GM21825 (cell line): ENCODE measurements around the gene NPFF.
A peak's percentile ranks its signal among the peaks of the same experiment; 100 is the strongest.

Source experiments
- ATAC-seq: cut with Tn5 transposase; IDR thresholded peaks from one replicate; pipeline ENCODE4 v1.9.1; 2021; ENCODE audit warnings: mild to moderate bottlenecking, moderate library complexity; ENCODE audit not compliant: unreplicated experiment

The NPFF gene

DNA sequence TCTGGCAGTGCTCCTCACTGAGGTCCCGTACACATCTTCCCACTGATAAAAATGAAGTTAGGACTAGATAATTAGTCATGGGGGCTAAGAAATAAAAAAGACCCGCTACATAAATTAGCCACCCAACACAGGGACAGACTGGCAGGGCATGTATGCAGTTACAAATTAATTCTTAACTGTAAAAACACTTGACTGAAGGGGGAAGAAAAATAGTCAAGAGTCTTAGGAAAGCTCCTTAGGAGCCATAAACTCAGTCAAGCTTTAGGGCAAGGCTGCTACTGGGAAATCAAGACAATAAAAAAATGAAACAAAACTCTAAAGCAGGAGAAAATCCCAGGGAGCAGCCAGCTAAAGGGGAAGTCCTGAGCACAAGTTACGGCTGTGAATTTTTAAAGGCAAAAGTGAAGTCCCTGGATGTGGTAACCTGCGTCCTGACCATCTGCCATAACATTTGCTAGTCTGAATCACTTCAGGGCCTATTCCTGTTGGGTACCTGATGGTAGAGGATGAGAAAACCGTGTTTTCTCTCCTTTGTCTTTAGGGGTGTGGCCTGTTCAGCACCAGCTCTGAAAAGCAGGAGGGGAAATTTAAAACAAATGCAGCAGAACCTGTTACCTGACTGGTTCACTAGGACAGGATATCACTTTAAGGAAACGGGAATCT, 7.5 kb upstream of the NPFF start:
- ATAC-seq: no peak

DNA sequence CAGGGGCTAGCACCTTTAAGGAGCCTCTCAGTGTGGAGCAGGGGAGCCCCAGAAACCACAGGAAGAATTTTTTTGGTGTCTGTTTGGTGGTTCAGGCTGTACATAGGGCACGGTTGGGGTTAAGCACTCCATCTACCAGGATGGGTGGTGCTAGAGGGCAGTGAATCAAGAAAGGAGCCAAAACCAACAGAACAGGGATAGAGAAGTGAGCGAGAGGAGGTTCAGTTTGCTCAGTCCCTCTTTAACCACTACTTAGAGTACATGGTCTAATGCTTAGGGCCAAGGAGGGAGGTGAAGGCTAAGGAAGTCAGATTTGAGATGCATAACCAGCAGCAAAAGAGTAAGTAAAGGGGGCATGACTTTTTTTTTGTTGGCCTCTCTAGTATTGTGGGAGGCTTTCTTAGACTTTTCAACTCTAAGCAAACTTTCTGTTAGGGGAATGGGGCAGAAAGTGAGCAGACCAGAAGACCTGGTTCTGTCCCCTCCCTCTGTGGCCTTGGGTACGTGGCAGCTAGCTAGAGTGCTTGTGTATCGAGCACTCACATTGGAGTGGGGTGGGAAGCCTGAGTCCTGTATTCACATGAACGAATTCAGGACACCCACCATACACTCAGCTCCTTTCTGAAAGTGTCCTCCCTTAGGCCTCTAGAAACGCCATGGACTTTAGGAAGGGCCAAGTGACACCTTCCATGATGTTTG, 6.6 kb upstream of the NPFF start:
- no peak for ATAC-seq

DNA sequence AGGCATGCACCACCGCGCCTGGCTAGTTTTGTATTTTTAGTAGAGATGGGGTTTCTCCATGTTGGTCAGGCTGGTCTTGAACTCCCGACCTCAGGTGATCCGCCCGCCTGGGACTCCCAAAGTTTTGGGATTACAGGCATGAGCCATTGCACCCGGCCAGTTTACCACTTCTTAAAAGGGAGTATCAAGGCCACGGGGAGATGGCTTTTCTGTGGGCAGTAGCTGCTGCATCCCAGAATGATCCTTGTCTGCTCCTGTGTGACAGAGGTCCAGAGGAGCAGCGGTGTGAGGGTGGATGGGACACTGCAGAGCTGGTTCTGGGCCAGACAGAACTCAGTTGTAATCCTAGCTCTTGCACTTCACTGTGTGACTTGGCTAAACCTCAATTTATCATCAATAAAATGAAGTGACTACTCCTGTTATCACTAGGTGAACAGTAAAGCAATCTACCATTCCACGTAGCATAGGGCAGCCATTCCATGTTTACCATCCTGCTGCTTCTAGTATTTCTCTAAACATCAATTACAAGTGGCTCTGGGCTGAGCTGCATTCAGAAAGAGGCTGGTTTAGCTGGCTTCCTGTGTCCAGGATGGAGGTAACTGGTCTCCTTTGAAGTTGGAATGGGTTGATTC, 3.0 kb upstream of the NPFF start:
- no peak for ATAC-seq

DNA sequence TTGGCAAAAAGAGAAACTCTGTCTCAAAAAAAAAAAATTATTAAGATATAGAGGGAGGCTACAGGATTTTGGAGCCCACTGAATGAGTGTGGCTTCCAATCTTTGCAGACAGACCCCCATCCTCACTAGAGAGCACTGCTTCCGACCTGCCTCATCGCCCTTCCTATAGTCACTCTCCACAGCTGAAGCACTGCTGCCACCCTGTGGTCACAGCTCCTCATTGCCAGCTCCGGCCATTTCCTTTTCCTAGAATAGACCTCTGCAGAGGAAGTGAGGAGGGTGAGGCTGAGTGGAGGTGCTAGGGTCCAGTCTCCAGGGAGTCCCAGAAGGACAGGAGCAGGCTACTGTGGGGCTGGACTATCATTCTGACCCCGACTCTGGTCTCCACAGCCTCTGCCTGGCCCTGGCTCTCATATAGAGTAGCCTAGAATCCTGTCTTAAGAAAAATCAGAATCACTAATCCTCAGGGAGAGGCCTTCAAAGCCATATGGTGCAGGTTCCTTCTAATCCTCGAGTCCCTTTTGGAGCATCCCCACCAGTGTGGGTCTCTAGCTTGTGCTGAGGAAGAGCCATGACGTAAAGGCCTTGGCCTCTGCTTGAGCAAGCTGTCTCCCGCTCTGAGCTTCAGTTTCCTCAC, 1.4 kb upstream of the NPFF start:
- ATAC-seq: peak; percentile 91

DNA sequence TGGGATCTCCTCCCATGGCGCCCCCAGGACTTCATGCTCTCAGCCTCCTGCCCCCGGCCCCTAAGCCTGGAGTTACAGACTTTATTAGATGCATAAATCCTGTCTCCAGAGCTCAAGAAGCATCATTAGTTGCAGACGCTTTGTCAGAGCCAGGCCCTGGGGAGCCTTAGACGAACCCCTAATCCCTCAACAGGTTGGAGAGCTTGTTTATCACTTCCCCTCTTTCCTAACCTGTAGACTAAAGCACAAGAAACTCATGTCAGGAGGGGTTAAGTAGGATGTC, 260 bp upstream of the NPFF start:
- ATAC-seq: no peak

DNA sequence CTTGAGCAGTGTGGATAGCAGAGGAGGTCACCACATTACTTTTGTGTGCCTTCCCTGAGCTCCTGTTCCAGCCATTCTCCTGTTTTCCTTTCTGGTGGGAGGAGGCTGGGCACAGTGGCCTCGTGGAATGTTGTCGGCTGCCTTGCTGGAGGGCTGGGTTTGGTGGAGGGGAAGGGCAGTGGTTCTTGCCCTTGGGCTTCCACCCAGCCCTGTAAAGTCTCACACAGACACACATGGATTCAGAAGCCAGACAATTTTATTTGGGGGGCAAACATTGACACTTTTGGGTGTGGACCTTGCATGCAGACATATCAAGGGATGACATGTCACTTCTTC, 866 bp downstream of the NPFF start:
- no peak for ATAC-seq

DNA sequence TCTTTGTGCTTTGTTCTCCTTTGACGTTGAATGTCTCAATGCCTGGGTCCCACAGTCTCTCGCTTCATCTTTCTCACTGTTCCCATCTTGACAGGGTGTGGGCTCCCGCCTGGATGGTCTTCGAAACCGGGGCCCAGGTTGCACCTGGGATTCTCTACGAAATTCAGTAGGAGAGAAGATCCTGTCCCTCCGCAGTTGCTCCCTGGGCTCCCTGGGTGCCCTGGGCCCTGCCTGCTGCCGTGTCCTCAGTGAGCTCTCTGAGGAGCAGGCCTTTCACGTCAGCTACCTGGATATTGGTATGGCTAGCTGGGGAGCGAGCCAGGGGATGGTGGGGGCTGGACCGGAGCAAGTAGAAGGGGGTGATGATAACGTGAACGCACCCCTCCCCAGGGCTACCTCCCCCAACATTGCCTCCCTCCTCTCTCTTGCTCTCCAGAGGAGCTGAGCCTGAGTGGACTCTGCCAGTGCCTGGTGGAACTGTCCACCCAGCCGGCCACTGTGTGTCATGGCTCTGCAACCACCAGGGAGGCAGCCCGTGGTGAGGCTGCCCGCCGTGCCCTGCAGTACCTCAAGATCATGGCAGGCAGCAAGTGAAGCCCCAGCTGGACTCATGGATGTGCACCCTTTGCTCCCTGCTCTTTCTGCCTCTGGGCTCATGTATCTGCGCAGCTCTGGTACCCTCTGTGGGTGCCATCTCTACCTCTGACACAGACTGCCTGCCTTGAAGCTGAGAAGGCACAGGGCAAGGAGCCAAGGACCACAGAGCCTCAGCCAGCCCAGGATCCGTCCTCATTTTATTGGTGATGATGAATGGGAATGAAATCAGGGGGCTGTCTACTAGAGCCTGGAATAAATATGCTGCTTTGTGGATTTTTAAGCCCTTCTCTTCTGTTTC, 1.5 kb downstream of the NPFF start:
- ATAC-seq: no peak

DNA sequence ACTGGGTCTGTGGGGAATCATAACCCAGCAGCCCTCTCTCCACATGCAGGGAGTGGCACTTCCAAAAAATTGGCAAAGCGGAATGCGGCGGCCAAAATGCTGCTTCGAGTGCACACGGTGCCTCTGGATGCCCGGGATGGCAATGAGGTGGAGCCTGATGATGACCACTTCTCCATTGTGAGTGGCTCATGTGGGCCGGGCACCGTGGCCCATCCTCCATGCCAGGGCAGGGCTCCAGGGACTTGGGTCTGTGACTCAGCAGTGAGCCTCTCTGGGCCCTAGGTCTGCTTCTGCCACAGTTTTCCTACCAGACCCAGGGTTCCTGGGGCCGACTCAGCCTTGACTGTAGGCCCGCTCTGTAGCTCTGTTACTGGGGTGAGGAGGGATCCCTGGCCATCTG, 2.2 kb downstream of the NPFF start:
- ATAC-seq: no peak

DNA sequence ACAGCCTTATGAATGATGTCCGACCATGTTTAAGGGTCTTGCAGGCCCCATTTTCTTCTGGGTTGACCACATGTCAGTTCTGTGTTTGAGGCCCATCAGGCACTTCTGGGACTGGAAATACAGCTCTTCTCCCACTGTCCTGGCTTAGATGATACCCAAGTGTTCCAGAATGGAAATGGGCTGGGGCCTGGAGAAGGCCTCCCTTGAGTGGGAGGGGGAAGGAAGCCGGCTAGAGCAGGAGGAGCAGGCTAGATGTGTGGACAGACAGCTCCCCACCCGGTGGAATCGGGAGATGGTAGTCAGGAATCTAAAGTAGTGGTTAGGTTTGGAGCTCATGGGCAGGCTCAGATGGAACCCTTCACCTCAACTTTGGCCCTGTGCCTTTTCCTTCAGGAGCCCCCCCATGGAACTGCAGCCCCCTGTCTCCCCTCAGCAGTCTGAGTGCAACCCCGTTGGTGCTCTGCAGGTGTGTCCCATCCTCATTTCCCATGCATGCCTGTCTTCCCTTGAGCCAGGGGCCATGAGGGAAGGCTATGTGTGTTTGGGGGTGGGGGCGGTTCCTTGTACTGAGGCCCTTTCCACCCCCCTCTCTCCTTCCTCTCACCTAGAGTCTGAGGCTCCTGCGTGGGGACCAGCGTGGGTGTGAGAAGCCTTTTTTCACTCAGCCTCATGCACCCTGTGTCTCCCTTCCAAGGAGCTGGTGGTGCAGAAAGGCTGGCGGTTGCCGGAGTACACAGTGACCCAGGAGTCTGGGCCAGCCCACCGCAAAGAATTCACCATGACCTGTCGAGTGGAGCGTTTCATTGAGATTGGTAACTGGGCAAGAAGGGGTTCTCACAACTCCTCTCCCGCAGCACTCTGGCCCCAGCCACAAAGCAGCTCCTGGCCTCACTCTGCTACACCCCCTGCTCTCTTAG, 3.0 kb downstream of the NPFF start:
- ATAC-seq: no peak

DNA sequence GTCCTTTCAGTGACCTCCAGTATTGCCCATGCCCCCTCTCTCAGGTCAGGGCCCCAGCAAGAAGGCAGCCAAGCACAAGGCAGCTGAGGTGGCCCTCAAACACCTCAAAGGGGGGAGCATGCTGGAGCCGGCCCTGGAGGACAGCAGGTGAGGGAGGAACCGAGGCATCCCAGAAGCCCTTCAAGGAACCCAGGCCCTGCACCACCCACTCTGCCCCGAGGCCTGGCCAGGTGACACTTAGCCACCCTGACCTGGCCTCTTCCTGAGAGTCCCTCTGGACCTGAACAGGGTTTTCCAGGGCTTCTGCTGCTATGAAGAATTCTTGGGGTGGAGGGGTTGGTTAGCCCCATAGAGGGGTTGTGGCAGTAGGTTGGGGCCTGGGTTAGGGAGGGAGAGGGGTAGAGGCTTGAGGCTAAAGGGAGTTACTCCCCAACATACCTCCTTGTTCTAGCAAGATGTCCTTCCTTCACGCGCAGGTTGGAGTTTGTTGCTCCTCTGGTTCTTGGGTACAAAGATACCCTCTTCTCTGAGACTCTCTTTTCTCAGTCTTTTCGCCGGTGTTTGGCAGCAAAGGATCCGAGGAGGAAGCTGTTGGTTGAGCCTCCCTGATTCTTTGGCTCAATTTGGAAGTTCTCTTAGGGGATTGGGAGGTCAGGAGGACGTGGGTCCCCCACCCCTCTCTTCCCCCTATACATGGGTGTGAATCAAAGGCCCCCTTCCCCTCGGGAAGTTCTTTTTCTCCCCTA, 4.1 kb downstream of the NPFF start:
- ATAC-seq: no peak

DNA sequence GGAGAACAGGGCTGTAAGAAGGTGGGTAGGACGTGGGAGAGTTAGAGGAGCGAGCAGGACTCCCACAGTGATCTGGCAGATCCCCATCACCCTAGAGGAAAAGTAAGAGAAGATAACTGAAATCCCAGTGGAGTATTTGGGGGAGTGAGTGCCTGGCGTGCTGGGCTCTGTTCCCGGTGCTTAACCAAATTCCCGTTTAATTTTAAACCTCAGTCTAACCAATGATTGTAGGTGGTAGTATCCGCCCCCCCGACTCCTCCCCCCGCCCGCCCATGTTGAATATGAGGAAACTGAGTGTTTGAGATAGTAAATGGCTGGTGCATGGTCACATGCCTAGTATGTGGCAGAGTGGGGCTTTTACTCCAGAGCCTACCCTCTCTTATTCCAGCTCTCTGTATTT, 5.0 kb downstream of the NPFF start:
- ATAC-seq: no peak

DNA sequence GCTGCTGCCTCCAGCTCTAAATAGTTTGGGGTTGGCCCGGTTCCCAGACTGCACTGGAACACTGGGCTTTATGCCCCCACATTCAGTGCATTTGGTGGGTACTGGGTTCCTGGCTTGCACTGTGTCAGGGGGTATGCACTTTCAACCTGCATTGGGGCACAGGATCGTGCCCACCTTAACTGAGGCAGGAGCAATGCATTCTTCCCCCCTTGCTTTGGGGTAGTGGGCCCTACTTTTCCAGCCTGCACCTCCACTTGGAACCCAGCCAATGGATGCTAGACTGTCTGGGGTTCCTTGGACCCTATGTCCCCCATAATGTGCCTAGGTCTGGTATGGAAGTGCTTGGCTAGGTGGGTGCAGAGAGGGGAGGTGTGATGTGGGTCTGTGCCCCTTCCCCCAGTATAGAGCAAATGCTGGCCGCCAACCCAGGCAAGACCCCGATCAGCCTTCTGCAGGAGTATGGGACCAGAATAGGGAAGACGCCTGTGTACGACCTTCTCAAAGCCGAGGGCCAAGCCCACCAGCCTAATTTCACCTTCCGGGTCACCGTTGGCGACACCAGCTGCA, 5.6 kb downstream of the NPFF start:
- no peak for ATAC-seq

DNA sequence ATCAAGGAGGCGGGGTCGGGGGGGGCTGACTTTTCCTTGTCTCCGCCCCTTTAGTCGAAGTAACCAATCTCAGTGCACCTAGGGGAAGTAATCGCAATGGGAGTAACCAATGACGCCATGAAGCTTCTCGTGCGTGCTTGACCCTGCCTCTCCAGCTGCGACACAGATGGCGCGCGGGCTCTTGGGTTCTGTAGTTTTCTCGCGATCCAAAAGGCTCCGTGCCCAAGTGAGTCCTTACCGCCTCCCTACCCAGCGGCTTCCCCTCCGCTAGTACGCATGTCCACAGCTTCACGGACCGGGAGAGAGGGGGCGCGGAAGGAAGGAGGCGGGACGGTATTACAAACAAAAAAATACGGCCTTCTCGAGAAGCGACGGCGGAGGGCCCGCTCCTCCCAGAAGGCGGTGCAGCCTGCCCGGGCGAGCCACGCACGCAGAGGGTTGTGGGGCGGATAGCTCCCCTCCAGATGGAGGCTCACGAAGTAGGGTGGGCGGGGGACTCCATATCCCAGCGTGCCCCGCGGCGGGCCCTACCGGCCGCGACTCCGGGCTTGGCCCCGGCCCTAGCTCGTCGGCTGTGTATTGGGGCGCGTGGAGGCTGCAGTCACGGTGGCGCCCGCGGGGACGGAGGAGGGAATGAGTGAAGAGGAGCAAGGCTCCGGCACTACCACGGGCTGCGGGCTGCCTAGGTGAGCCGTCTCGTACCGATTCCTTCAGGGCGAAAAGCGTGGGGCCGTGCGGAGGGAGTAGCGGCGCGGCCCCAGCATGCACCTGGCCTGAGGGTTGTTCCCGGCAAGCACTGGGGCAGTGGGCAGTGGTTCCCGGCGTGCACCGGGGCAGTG, 6.3 kb downstream of the NPFF start, which contains the start of gene TARBP2:
Gene TARBP2, plus strand, starts transcription at position 508 of the 839 bp plus-strand sequence. Its CDS starts 126 bp downstream, at position 634.
- ATAC-seq: peak; percentile 72

DNA sequence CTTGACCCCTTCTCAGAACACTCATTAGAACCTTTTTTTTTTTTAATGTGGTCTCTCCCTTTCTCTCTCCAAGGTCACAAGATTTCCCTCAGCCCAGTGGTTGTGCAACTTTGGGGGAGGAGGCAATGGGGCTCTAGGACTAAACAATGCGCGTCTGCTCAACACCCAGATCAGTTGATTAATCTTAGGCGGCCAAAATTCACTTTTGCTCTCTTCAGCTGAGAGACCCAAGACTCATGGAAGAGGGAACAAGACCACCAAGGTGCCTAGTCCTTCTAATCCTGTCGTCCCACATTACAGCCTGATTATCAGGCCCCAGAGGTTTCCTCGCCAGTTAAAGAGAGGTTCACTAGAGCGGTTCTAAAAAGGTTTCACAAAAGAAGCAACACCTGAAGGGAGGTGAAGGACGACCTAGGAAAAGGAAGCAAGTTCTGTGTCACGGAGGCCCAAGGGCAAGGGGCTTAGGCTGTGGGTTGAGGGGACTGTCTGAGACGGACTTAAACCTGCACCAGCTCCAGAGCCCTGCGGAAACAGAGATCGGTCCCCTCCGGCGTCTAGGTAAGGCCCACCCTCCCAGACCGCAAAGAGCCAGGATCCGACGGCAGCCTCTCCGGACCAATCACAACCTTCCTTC, 7.0 kb downstream of the NPFF start:
- no peak for ATAC-seq

DNA sequence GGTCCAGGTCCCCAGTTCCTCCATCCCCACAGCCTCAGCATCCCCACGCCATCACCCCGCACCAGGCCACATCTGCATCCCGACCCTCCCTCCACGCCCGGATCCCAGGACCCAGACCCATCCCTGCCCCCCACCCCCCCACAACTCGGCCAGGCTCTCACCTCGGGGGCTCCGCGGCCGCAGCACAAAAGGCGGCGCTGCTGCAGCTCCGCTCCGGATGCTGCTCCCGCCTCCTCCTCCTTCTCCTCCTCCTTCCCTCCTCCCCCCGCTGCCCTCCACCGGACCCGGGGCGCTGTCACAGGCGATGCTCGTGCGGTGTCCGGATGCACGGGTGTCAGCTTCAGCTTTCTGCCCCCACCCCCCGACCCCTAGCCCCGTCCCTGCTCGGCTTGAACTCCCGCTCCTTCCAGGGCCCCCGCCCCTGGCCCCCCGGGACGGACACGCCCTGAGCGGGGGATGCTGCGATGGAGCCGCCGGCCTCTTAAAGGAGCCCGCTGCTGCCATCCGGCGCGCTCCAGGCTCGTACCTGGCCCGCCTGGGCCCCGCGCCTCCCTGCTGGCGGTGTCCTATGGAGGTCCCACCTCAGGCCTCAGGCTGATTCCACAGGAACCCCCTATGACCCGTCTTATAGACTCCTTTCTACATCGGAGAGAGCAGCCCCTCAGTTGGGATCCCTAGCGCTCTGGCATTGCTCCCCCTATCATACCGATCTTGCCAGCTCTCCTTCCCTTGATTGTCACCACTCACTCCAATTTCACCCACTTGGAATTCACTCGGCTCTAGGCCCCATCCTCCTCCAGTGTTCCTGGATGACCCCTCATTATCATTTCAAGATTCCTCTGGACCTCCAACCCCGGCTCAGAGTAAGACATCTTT, 7.8 kb downstream of the NPFF start, which contains the start of gene MAP3K12:
Gene MAP3K12, minus strand, starts transcription at position 193 of the 876 bp plus-strand sequence. CDS start 12,067 bp downstream, outside the sequence.
- no peak for ATAC-seq

DNA sequence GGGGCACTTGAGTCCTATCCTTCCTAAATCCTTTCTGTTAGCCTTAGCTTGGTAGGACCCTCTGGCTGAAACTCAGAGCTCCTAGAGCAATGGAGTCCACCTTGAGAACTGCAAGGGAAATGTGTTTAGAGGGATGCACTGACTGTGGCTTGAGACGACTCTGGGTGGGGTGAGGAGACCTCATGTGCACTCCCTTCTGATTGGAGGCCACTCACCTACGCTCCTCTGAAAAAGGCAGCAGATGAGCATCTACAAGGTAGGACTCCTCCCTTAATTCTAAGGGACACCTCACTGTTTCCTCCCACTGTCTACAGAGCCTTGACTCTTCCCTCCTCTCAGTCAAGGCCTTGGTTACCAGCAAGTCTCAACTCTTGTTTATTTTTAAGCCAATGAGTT, 9.1 kb downstream of the NPFF start:
- ATAC-seq: no peak

DNA sequence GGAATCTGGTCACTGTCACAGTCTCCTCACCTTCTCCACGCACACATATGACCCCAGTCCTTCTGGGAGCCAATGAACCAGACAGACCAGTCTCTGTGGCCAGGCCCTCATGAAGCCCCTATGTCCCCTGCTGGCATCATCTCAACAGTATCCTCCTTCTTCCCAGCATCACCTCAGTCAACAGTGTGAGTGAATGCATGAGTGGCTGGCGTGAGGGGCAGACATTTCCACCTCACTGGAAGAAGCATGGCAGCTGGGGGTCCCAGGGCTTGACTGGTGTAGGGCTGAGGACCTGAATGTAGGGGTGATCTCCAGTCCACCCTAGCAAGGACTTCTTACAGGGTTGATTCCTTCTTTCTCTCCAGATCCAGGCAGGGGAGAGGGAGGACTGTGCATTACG, 9.8 kb downstream of the NPFF start:
- no peak for ATAC-seq
